Measurements from ENCODE around the gene HMG20B. TPM values are rescaled to one million over a fixed set of nuclear protein-coding genes. Genes with fewer than 3 reads are reported as not detected.

The HMG20B gene
- total and polyA plus RNA-seq, 3 experiments from 2014 or later: 44.0 to 54.2 (median 50.6) TPM

- Histone ChIP-seq H3K4me1 (ENCODE audit: insufficient read depth, low read length) (peaks cover 5% of the 10 kb centered on the region), H3K9me3 (ENCODE audit: low read length) (no peaks in the 10 kb centered on the region), H3K27ac (ENCODE audit: low read depth, low read length) (no peak overlapping the region), H3K36me3 (ENCODE audit: insufficient read depth, low read length) (no peaks in the 10 kb centered on the region), H3K4me3 (ENCODE audit: low read length) (no peak overlapping the region), H3K27me3 (ENCODE audit: insufficient read depth, low read length, poor library complexity, severe bottlenecking) (no peaks in the 10 kb centered on the region)
- Mint-ChIP-seq H3K27me3 (no peaks in the 10 kb centered on the region), H3K9me3 (no peaks in the 10 kb centered on the region), H3K27ac (peak overlapping the region in 1 of 8 donors; percentile 36), H3K4me3 (no peak overlapping the region), H3K36me3 (peaks cover 0 to 38% (median 3%) of the 10 kb centered on the region in 3 donors), H3K4me1 (peaks cover 0 to 8% (median 3%) of the 10 kb centered on the region in 3 donors)
- DNase-seq: no peak
- ChIA-PET POLR2A (no interaction called here), CTCF (no interaction called here)
These were observed 41.3 kb downstream of the HMG20B start for GRCh38 chr19:3613818-3614661.

GRCh38 chr19:3614858-3615505 is 42.2 kb downstream of the HMG20B start:
- peak overlapping the region in 1 of 8 donors; percentile 41 for H3K27ac Mint-ChIP-seq
- H3K27ac ChIP-seq (ENCODE audit: low read depth, low read length): no peak overlapping the region
- no peak overlapping the region for H3K4me3 ChIP-seq (ENCODE audit: low read length)
- no peaks in the 10 kb centered on the region for H3K9me3 ChIP-seq (ENCODE audit: low read length)
- peaks cover 5% of the 10 kb centered on the region for H3K4me1 ChIP-seq (ENCODE audit: insufficient read depth, low read length)
- no peaks in the 10 kb centered on the region for H3K27me3 ChIP-seq (ENCODE audit: insufficient read depth, low read length, poor library complexity, severe bottlenecking)
- H3K9me3 Mint-ChIP-seq: no peaks in the 10 kb centered on the region
- no peaks in the 10 kb centered on the region for H3K36me3 ChIP-seq (ENCODE audit: insufficient read depth, low read length)
- CTCF ChIA-PET: interaction anchor here (0.9 to 2.0 kb wide), 2 partner anchors 10 to 29 kb away, joined by 3 to 6 read pairs; no protein-coding TSS in a partner anchor
- H3K4me1 Mint-ChIP-seq: peaks cover 0 to 6% (median 0%) of the 10 kb centered on the region in 3 donors
- H3K27me3 Mint-ChIP-seq: no peaks in the 10 kb centered on the region
- no peak for DNase-seq
- H3K4me3 Mint-ChIP-seq: no peak overlapping the region
- H3K36me3 Mint-ChIP-seq: peaks cover 0 to 43% (median 3%) of the 10 kb centered on the region in 3 donors
- POLR2A ChIA-PET: no interaction called here

- peaks cover 0 to 39% (median 3%) of the 10 kb centered on the region in 3 donors for H3K36me3 Mint-ChIP-seq
- no peaks in the 10 kb centered on the region for H3K9me3 ChIP-seq (ENCODE audit: low read length)
- peaks cover 0 to 6% (median 0%) of the 10 kb centered on the region in 3 donors for H3K4me1 Mint-ChIP-seq
- ChIA-PET POLR2A (no interaction called here), CTCF (interaction anchor here (0.9 to 2.0 kb wide), 2 partner anchors 11 to 29 kb away, joined by 3 to 6 read pairs; no protein-coding TSS in a partner anchor)
- no peak for DNase-seq
- H3K27me3 ChIP-seq (ENCODE audit: insufficient read depth, low read length, poor library complexity, severe bottlenecking): no peaks in the 10 kb centered on the region
- H3K4me1 ChIP-seq (ENCODE audit: insufficient read depth, low read length): peaks cover 5% of the 10 kb centered on the region
- H3K36me3 ChIP-seq (ENCODE audit: insufficient read depth, low read length): no peaks in the 10 kb centered on the region
- no peak overlapping the region for H3K27ac ChIP-seq (ENCODE audit: low read depth, low read length)
- no peaks in the 10 kb centered on the region for H3K9me3 Mint-ChIP-seq
- no peaks in the 10 kb centered on the region for H3K27me3 Mint-ChIP-seq
- no peak overlapping the region for H3K27ac Mint-ChIP-seq
- no peak overlapping the region for H3K4me3 Mint-ChIP-seq
- no peak overlapping the region for H3K4me3 ChIP-seq (ENCODE audit: low read length)
These were observed 42.9 kb downstream of the HMG20B start for GRCh38 chr19:3615524-3616135.

- no peaks in the 10 kb centered on the region for H3K27me3 Mint-ChIP-seq
- no peak overlapping the region for H3K4me3 Mint-ChIP-seq
- Histone ChIP-seq H3K27me3 (ENCODE audit: insufficient read depth, low read length, poor library complexity, severe bottlenecking) (no peaks in the 10 kb centered on the region), H3K27ac (ENCODE audit: low read depth, low read length) (no peak overlapping the region), H3K36me3 (ENCODE audit: insufficient read depth, low read length) (no peaks in the 10 kb centered on the region), H3K9me3 (ENCODE audit: low read length) (no peaks in the 10 kb centered on the region), H3K4me1 (ENCODE audit: insufficient read depth, low read length) (peaks cover 5% of the 10 kb centered on the region), H3K4me3 (ENCODE audit: low read length) (no peak overlapping the region)
- DNase-seq: no peak
- H3K36me3 Mint-ChIP-seq: peaks cover 0 to 49% (median 2%) of the 10 kb centered on the region in 3 donors
- peaks cover 0 to 6% (median 3%) of the 10 kb centered on the region in 3 donors for H3K4me1 Mint-ChIP-seq
- no peaks in the 10 kb centered on the region for H3K9me3 Mint-ChIP-seq
- CTCF ChIA-PET: no interaction called here
- POLR2A ChIA-PET: no interaction called here
- H3K27ac Mint-ChIP-seq: no peak overlapping the region
These were observed 44.7 kb downstream of the HMG20B start for GRCh38 chr19:3617463-3617862.

GRCh38 chr19:3618144-3618810 is 45.5 kb downstream of the HMG20B start:
- Mint-ChIP-seq H3K27me3 (no peaks in the 10 kb centered on the region), H3K4me3 (no peak overlapping the region), H3K36me3 (peaks cover 0 to 52% (median 4%) of the 10 kb centered on the region in 3 donors), H3K4me1 (peaks cover 4 to 8% (median 7%) of the 10 kb centered on the region in 3 donors), H3K27ac (no peak overlapping the region), H3K9me3 (no peaks in the 10 kb centered on the region)
- DNase-seq: peak; percentile 23 to 66 (median 37)
- Histone ChIP-seq H3K9me3 (ENCODE audit: low read length) (no peaks in the 10 kb centered on the region), H3K4me1 (ENCODE audit: insufficient read depth, low read length) (peaks cover 5% of the 10 kb centered on the region), H3K27ac (ENCODE audit: low read depth, low read length) (no peak overlapping the region), H3K4me3 (ENCODE audit: low read length) (no peak overlapping the region), H3K36me3 (ENCODE audit: insufficient read depth, low read length) (no peaks in the 10 kb centered on the region), H3K27me3 (ENCODE audit: insufficient read depth, low read length, poor library complexity, severe bottlenecking) (no peaks in the 10 kb centered on the region)
- ChIA-PET POLR2A (no interaction called here), CTCF (interaction anchor here (0.7 to 1.3 kb wide), 5 partner anchors 10 to 33 kb away, joined by 3 to 5 read pairs (median 3); partner anchors contain the start of gene GIPC3)

GRCh38 chr19:3618811-3619630 is 46.3 kb downstream of the HMG20B start:
- POLR2A ChIA-PET: no interaction called here

GRCh38 chr19:3619631-3620012 is 46.9 kb downstream of the HMG20B start:
- no peaks in the 10 kb centered on the region for H3K27me3 Mint-ChIP-seq
- peaks cover 12 to 15% (median 13%) of the 10 kb centered on the region in 3 donors for H3K4me1 Mint-ChIP-seq
- Histone ChIP-seq H3K4me1 (ENCODE audit: insufficient read depth, low read length) (peaks cover 5% of the 10 kb centered on the region), H3K27me3 (ENCODE audit: insufficient read depth, low read length, poor library complexity, severe bottlenecking) (no peaks in the 10 kb centered on the region), H3K4me3 (ENCODE audit: low read length) (no peak overlapping the region), H3K36me3 (ENCODE audit: insufficient read depth, low read length) (no peaks in the 10 kb centered on the region), H3K27ac (ENCODE audit: low read depth, low read length) (no peak overlapping the region), H3K9me3 (ENCODE audit: low read length) (no peaks in the 10 kb centered on the region)
- no peak for DNase-seq
- H3K9me3 Mint-ChIP-seq: no peaks in the 10 kb centered on the region
- ChIA-PET CTCF (interaction anchor here (1.0 to 1.3 kb wide), 4 partner anchors 11 to 75 kb away, joined by 3 to 4 read pairs (median 4); partner anchors contain the start of gene GIPC3), POLR2A (no interaction called here)
- no peak overlapping the region for H3K27ac Mint-ChIP-seq
- no peak overlapping the region for H3K4me3 Mint-ChIP-seq
- peaks cover 0 to 56% (median 4%) of the 10 kb centered on the region in 3 donors for H3K36me3 Mint-ChIP-seq

More at GRCh38 chr19:3618811-3619630, 46.3 kb downstream of the HMG20B start:
- Mint-ChIP-seq H3K4me3 (no peak overlapping the region), H3K27me3 (no peaks in the 10 kb centered on the region), H3K4me1 (peaks cover 6 to 9% (median 7%) of the 10 kb centered on the region in 3 donors), H3K36me3 (peaks cover 0 to 50% (median 4%) of the 10 kb centered on the region in 3 donors), H3K9me3 (no peaks in the 10 kb centered on the region), H3K27ac (no peak overlapping the region)
- no peak for DNase-seq
- CTCF ChIA-PET: interaction anchor here (0.7 to 1.3 kb wide), 8 partner anchors 10 to 74 kb away, joined by 3 to 5 read pairs (median 3); partner anchors contain the start of gene GIPC3
- H3K9me3 ChIP-seq (ENCODE audit: low read length): no peaks in the 10 kb centered on the region
- no peak overlapping the region for H3K4me3 ChIP-seq (ENCODE audit: low read length)
- H3K27me3 ChIP-seq (ENCODE audit: insufficient read depth, low read length, poor library complexity, severe bottlenecking): no peaks in the 10 kb centered on the region
- H3K27ac ChIP-seq (ENCODE audit: low read depth, low read length): no peak overlapping the region
- H3K4me1 ChIP-seq (ENCODE audit: insufficient read depth, low read length): peaks cover 5% of the 10 kb centered on the region
- no peaks in the 10 kb centered on the region for H3K36me3 ChIP-seq (ENCODE audit: insufficient read depth, low read length)
